H1 (cell line): ENCODE data around the gene CDS2. TPM values are rescaled to one million over a fixed set of nuclear protein-coding genes. Genes with fewer than 3 reads are reported as not detected.

ENCODE experiments used
- ASH2L ChIP-seq: fragments of 200-600, 300-600 bp; sonication (generic); IDR thresholded peaks from one replicate; pipeline ENCODE4 v1.7.1; 2017; ENCODE audit warnings: low read length
- EP300 ChIP-seq, 2 experiments: IDR thresholded peaks; 1 replicate in 1 of 2; 2 replicates in 1 of 2; pipeline ENCODE4 v1.6.1; 2011 to 2012; ENCODE audit warnings: low read depth in 2 of 2, low read length in 2 of 2, mild to moderate bottlenecking in 2 of 2, borderline replicate concordance in 1 of 2, inconsistent platforms in 1 of 2, moderate library complexity in 1 of 2
- SP4 ChIP-seq: IDR thresholded peaks from 2 replicates; pipeline ENCODE4 v1.6.1; 2012; ENCODE audit warnings: low read length, inconsistent platforms
- polyA plus RNA-seq, 7 experiments: library from polyadenylated mRNA; depleted of rRNA in 3 of 7; stranded (reverse) in 5 of 7; unstranded in 2 of 7; fragments of >200 nt in 5 of 7; fragments of 200-250 nt in 2 of 7; gene quantifications; 1 replicate in 5 of 7; 2 replicates in 1 of 7; 4 replicates in 1 of 7; pipeline versions ENCODE4 v1.2.1 to v1.2.3, GENCODE V29; 2011 to 2013; ENCODE audit warnings: missing spikeins in 2 of 7, mixed read lengths in 2 of 7
- total RNA-seq: library from RNA; stranded (reverse); fragmentation: NEBNext Ultra II Directional; extraction: Animal tissue kit (Norgen Biotek cat#: 25700); gene quantifications from 2 replicates; pipeline ENCODE4 v1.2.1, GENCODE V29; 2021

The CDS2 gene
- total and polyA plus RNA-seq, 2 of the 8 experiments (the other 6 are each of a cell fraction or from before 2014, with no cell fraction given) = 54.0 to 56.2 TPM

GRCh38 chr20:5234158-5234557, 107.3 kb downstream of the CDS2 start (continued):
- no peak for TF ChIP-seq SP4
- no peak for TF ChIP-seq ASH2L
- no peak for TF ChIP-seq EP300 (IDR thresholded peaks at IDR 0.05; ENCODE audit: borderline replicate concordance in 1 of 2, low read depth in 2 of 2, low read length in 2 of 2)
- TF ChIP-seq, all 59 proteins: peak for 0
